Measurements from ENCODE around the gene RASGEF1C. TPM values are rescaled to one million over a fixed set of nuclear protein-coding genes. Genes with fewer than 3 reads are reported as not detected.

Gene RASGEF1C
- total and polyA plus RNA-seq, 10 donors, result 0.06 to 1.1 (median 0.21) TPM; not detected in 6

DNA sequence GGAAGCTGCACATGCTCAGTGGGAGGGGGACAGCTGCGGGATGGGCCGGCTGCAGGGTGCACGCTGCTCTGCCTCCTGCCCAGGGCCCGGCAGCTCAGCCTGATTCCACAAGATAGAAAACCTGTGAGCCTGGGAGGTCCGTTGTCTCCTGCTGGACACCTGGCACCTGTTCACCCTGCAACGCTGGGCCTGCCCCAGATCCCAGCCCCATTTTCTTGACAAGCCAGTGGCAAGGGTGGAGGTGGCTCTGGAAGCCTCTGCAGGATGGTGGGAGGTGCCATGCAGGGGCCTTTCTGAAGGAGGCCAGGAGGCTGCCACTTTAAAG lies 69.3 kb downstream of the RASGEF1C start:
- WGBS, 5 donors, result 80 to 89% (median 86%) methylated on average over 4 to 6 of the region's 6 CpGs
- no peak overlapping the region for H3K4me3 ChIP-seq
- no peaks in the 10 kb centered on the region for H3K36me3 ChIP-seq
- peaks cover 0 to 86% (median 3%) of the 10 kb centered on the region in 7 donors for H3K27me3 ChIP-seq (replicated peaks in 1 of 7)
- H3K4me1 ChIP-seq, result no peaks in the 10 kb centered on the region
- H3K9me3 ChIP-seq, result no peaks in the 10 kb centered on the region
- DNase-seq, result no peak
- TF ChIP-seq, protein P1, sequence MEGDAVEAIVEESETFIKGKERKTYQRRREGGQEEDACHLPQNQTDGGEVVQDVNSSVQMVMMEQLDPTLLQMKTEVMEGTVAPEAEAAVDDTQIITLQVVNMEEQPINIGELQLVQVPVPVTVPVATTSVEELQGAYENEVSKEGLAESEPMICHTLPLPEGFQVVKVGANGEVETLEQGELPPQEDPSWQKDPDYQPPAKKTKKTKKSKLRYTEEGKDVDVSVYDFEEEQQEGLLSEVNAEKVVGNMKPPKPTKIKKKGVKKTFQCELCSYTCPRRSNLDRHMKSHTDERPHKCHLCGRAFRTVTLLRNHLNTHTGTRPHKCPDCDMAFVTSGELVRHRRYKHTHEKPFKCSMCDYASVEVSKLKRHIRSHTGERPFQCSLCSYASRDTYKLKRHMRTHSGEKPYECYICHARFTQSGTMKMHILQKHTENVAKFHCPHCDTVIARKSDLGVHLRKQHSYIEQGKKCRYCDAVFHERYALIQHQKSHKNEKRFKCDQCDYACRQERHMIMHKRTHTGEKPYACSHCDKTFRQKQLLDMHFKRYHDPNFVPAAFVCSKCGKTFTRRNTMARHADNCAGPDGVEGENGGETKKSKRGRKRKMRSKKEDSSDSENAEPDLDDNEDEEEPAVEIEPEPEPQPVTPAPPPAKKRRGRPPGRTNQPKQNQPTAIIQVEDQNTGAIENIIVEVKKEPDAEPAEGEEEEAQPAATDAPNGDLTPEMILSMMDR (IDR thresholded peaks at IDR 0.05 in 8 of 11, conservative IDR thresholded peaks at IDR 0.05 in 3 of 11), result no peak
- TF ChIP-seq POLR2AphosphoS5 (IDR thresholded peaks at IDR 0.05) (no peak), POLR2A (IDR thresholded peaks at IDR 0.05) (no peak)
- no peak overlapping the region for H3K27ac ChIP-seq
- intact Hi-C loops (cut with DNase I; ENCODE audit: low total_unique reads), result no loop called here

DNA sequence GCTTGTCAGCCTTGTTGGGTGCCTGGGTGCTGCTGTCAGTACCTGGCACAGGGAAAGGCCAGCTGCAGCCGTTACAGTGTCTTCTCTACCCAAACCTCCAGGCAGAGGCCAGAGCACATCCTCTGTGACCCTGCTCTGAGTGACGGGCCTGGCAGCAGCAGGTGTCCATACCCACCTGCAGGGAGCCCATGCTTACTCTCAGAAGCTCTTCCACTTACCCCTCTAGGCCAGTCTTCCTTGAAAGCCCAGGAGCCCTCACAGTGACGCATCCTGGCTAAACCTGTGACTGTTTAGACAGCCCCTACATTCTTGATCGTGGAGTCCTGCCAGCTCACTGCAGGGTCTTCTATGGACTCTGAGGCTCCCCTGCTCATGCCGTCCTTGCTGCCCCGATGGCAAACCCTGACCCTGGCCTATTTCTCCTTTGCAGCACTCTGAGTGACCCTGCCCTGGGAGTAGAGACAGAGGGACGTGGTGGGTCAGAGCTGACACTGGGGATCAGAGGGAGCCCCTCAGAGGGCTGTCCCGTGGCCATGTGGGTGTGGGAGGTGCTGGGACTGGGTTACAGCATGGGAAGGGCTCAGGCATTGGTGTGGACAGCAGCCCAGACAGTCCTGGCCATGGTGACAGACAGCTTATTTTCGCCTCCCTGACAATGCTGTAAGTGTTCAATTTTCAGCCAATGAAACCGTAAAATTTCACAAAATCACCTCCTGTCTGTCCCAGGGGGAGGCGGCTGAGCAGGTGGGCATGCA lies 69.9 kb downstream of the RASGEF1C start:
- no peak for DNase-seq
- WGBS, 5 donors, result 69 to 83% (median 72%) methylated on average over 9 to 11 of the region's 11 CpGs
- Histone ChIP-seq H3K27me3 (replicated peaks in 1 of 7) (peaks cover 0 to 83% (median 3%) of the 10 kb centered on the region in 7 donors), H3K27ac (no peak overlapping the region), H3K4me3 (no peak overlapping the region), H3K36me3 (no peaks in the 10 kb centered on the region), H3K4me1 (no peaks in the 10 kb centered on the region), H3K9me3 (no peaks in the 10 kb centered on the region)
- no peak for TF ChIP-seq POLR2A (IDR thresholded peaks at IDR 0.05)
- no peak for TF ChIP-seq POLR2AphosphoS5 (IDR thresholded peaks at IDR 0.05)
- TF ChIP-seq, protein P1 (IDR thresholded peaks at IDR 0.05 in 8 of 11, conservative IDR thresholded peaks at IDR 0.05 in 3 of 11), result no peak
- intact Hi-C loops (cut with DNase I; ENCODE audit: low total_unique reads), result no loop called here

DNA sequence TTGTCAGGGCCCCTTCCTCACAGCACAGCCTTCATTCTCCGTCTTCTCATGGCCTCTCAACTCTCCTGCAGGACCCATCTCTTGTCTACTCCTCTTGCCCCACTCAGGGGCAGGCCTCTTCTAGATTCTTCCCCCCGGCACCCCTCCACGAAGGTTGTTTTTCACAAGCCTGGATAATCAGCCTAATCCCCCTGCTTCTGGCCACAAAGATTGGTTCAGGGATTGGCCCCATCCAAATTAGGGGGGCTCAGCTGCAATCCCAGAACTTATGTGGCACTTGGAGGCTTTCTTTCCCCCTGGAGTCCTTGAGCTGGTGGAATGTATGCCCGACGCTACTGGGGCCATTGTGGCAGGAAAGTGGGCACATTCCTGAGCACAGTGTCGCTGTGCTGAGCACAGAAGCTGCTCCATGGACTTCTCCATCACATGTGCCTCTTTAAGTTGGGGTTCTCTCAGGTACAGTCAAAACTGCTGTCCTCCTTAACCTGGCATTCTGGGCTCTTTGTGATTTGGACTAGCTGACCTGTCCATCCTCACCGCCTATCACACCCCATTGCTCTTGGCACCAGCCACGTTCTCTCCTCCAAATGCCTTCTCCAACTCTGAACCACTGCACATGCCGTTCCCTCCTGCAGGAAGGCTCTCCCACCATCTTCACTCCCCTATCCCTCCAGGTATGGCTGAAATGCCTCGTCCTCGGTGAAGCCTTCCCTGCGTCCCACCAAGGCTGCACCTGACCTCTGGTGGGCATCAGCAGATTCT lies 70.6 kb downstream of the RASGEF1C start:
- H3K36me3 ChIP-seq, result no peaks in the 10 kb centered on the region
- no peaks in the 10 kb centered on the region for H3K4me1 ChIP-seq
- H3K4me3 ChIP-seq, result no peak overlapping the region
- 73 to 85% (median 74%) methylated on average over 12 of the region's 12 CpGs for WGBS, 5 donors
- no peak for DNase-seq
- no peak for TF ChIP-seq POLR2AphosphoS5 (IDR thresholded peaks at IDR 0.05)
- TF ChIP-seq, protein P1 (IDR thresholded peaks at IDR 0.05 in 8 of 11, conservative IDR thresholded peaks at IDR 0.05 in 3 of 11), result no peak
- TF ChIP-seq POLR2A (IDR thresholded peaks at IDR 0.05), result no peak
- no peaks in the 10 kb centered on the region for H3K9me3 ChIP-seq
- intact Hi-C loops (cut with DNase I; ENCODE audit: low total_unique reads), result no loop called here
- H3K27ac ChIP-seq, result no peak overlapping the region
- H3K27me3 ChIP-seq (replicated peaks in 1 of 7), result peaks cover 0 to 78% (median 3%) of the 10 kb centered on the region in 7 donors
